Activated CD8-positive, alpha-beta memory T cell treated with anti-CD3 and anti-CD28 coated beads for 4 hours (primary cell): ENCODE measurements around the gene TPD52L1.
"Not testable (repeated sequence)": the region's sequence is repeated elsewhere in the genome, so short reads cannot be mapped to it uniquely, and the experiment has no call there.

ENCODE experiments used
- DNase-seq, 2 donors: peaks; one replicate each; pipeline ENCODE4 v3.0.0-alpha.2; 2020; ENCODE audit warnings: low read depth in 2 of 2

Gene TPD52L1

GRCh38 chr6:125270380-125270779 lies 116.8 kb downstream of the TPD52L1 start:
- no peak for DNase-seq

- no peak for DNase-seq
These were observed 118.0 kb downstream of the TPD52L1 start for GRCh38 chr6:125271486-125272159.

GRCh38 chr6:125273251-125273650 lies 119.7 kb downstream of the TPD52L1 start:
- DNase-seq: no peak

- DNase-seq: no peak
These were observed 120.4 kb downstream of the TPD52L1 start for GRCh38 chr6:125273965-125274364.

- no peak for DNase-seq
These were observed 121.4 kb downstream of the TPD52L1 start for GRCh38 chr6:125274935-125275334.

GRCh38 chr6:125275779-125276178 lies 122.2 kb downstream of the TPD52L1 start:
- no peak for DNase-seq

- no peak for DNase-seq
These were observed 124.3 kb downstream of the TPD52L1 start for GRCh38 chr6:125277838-125278237.

- DNase-seq: no peak
These were observed 126.4 kb downstream of the TPD52L1 start for GRCh38 chr6:125279961-125280360.

- DNase-seq: not testable (repeated sequence)
These were observed 126.9 kb downstream of the TPD52L1 start for GRCh38 chr6:125280370-125281035.

- DNase-seq: not testable (repeated sequence)
These were observed 128.9 kb downstream of the TPD52L1 start for GRCh38 chr6:125282470-125282869.

GRCh38 chr6:125285353-125285752 lies 131.8 kb downstream of the TPD52L1 start:
- no peak for DNase-seq

GRCh38 chr6:125285936-125286335 lies 132.4 kb downstream of the TPD52L1 start:
- no peak for DNase-seq

GRCh38 chr6:125287718-125288117 lies 134.1 kb downstream of the TPD52L1 start:
- no peak for DNase-seq

GRCh38 chr6:125293587-125293986 lies 140.0 kb downstream of the TPD52L1 start:
- no peak for DNase-seq

GRCh38 chr6:125294036-125294435 lies 140.5 kb downstream of the TPD52L1 start:
- no peak for DNase-seq

GRCh38 chr6:125294925-125295324 lies 141.4 kb downstream of the TPD52L1 start:
- no peak for DNase-seq

- DNase-seq: no peak
These were observed 142.9 kb downstream of the TPD52L1 start for GRCh38 chr6:125296471-125296870.

- no peak for DNase-seq
These were observed 145.7 kb downstream of the TPD52L1 start for GRCh38 chr6:125299257-125299656.

- DNase-seq: no peak
These were observed 147.4 kb downstream of the TPD52L1 start for GRCh38 chr6:125300992-125301434.

GRCh38 chr6:125301435-125302391 lies 148.1 kb downstream of the TPD52L1 start, which contains the start of gene HDDC2:
Gene HDDC2 (minus strand): TSS chr6:125301967. CDS start chr6:125301932, 35 bp downstream.
- DNase-seq: no peak

GRCh38 chr6:125302840-125303511 lies 149.4 kb downstream of the TPD52L1 start:
- no peak for DNase-seq

GRCh38 chr6:125303512-125303854 lies 149.9 kb downstream of the TPD52L1 start:
- DNase-seq: no peak
